Islet precursor cell (in vitro differentiated cells): ENCODE data around the gene MAN1C1.

Experiments
- DNase-seq: peaks from one replicate; pipeline ENCODE4 v3.0.0-alpha.2; 2018

Gene MAN1C1

DNA sequence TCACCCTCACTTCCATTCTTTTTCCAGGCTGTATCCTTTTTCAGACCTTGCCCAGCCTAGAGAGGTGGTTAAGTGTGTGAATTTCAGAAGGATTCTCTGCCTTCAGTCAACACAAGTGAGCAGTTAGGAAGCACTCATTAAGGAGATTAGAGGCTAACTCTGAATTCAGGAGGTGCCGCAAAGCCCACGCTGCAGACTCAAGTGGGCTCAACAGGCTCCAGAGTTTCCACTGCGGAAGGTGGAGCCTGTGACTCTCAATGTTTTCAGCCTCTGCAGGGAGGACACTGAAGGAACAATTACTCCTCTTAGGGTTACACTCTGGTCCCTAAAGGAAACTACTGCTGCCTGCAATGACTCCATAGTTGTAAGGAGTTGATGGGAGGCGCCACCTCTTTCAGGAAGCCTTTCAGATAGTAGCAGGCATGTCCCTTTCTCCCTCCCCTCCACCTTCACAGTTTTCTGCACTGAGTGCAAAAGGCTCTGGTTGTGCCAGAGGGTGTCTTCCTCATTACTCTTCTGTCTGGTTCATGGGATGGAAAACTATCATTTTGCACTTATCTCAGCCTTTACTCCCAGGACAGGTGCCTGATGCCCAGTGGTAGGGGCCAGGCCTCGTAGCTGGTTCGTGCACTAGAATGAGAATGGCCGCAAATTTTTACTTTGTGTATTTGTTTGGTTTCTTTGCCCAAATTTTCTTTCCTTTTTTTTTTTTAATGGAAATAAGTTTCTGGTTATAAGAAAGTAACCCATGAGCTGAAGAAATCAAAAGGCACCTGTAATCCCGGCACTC, 128.2 kb downstream of the MAN1C1 start:
- DNase-seq: no peak

DNA sequence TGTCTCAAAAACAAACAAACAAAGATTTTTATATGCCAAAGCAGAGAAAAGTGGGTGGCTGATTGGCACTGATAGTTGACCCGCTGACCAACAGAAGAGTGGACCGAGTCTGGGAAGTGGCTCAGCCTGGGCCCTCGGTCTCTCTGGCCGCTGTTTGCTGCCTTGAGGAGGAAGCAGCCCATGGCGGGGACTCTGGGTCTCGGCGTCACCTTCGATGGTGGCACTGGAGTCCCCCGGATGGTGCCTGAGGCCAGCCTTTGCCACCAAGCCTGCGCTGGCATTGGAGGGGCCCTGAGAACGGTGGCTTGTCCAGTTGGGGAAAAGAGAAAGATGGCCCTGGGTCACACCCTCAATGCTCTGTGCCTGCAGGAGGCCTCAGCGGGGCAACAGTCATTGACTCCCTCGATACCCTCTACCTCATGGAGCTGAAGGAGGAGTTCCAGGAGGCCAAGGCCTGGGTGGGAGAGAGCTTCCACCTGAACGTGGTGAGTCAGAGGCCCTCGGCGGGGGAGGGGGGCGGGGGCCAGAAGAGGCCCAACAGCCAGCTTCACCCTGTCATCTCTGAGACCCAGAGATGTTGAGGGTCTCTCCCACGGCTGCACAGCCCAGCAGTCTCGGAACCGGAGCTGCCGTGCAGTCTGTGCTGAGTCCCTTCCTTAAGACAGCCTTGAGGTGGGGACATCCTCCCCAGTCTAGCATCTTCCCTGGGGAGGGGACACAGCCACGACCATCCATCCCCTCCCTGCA, 129.9 kb downstream of the MAN1C1 start:
- no peak for DNase-seq

DNA sequence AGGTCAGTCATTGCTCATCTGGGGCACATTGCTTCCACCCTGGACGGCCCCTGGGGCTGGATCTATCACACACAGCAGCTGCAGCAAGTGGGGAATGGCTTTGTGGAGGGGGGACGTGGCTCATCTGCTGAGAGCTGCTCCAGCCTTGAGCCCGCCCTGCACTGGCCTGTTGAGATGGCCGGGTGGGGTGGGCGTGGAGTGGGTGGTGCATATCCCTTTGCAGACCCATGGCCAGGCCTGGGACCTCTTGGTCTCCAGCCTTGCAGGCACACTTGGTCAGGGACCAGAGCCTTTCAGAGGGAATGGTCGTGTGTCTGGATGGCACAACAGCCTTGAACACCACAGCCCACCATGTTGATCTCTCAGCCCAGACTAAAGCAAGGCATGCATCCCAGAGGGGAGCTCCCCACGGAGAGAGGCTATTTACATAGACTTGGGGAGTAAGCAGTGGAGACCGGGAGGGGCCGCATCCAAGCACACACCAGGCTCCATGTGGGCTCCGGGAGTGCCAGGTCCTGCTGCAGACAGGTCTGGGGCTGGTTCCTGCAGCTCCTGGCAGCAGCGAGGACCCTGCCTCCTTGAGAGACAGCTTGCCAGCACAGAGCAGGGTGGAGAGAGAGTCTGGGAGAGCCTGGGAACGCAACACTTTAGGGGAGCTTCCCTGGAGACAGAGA, 130.6 kb downstream of the MAN1C1 start:
- no peak for DNase-seq

DNA sequence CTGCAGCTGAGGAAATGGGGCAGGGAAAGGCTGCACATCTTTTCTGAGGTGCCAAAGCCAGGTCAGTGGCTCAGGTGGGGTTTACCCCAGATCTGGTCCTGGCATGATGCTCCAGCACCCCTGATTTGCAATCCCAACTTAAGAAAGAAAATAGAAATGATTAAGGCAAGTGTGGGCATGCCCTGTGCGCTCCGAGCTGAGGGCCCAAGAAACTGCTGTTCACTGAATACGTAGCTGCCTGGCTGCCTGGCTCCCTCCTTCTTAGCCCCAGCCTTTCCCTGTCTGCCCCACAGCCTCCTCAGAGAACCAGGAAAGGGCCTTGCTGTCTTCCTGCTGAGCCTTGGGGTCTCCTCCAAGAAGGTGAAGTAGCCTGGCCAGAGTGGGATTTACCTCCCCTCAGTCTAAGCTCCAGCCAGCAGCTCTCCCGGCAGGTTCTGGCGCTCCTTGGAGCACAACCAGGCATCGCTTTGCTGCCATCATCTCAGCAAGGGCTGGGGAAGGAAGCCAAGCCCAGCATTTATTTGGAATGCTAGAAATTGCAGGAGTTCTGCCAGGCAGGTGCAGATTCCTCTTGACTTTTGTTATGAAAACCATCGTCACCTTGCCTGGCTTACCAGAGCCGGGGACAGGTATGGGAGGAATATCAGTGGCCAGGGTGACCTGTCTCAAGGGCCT, 132.1 kb downstream of the MAN1C1 start:
- DNase-seq: no peak

DNA sequence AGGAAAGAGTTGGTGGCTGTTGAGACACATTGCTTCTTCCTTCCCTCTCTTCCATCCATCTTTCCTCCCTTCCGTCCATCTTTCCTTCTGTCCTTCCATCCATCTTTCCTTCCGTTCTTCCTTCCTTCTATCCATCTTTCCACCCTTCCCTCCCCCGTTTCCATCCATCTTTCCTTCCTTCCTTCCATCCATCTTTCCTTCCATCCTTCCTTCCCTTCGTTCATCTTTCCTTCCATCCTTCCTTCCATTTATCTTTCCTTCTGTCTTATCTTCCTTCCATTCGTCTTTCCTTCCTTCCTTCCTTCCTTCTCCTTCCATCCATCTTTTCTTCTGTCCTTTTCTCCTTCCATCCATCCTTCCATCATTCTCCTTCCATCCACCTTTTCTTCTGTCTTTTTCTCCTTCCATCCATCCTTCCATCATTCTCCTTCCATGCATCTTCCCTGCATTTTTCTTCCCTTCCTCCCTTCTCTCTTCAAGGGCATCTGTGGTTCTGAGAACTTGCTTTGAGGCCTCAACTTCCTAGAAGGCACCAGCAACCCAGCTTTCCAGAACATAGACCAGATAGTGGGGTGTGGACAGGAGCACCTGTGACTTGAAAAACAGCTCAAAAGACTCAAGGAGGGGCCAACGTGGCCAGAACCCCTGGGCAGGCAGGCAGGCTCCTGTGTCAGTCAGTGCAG, 134.5 kb downstream of the MAN1C1 start:
- DNase-seq: no peak

DNA sequence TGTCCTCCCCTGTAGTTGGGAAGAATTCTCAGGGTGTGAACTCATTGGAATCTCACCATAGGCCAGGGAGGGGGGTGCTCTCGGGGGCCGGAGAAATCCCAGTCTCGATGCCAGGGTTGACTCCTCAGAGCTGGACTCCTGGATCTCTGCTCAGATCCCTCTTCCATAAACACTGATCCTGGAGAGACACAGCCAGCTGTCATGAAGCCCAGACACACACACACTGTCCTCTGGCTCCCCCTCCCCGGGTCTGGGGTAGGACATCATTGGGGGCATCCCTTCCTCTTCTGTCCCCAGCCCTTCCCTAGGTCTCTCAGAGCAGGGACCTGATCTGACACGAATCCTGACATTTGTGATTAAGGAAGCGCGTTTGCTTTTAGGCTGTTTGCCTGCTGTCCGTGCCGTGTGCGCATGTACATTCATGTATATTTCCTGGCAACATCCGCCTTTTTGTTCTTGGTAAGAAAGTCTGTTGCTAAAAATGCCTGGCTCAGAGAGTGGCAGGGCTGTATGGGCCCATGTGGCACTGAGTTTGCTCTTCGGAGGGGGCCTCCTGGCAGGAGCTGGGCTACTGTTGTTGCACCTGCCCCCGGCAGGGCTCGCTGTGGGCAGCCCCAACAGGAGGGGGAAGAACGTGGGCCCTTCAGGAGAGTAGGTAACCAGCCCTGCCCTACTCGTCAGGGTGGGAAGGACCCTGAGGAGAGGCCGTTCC, 138.0 kb downstream of the MAN1C1 start:
- no peak for DNase-seq

DNA sequence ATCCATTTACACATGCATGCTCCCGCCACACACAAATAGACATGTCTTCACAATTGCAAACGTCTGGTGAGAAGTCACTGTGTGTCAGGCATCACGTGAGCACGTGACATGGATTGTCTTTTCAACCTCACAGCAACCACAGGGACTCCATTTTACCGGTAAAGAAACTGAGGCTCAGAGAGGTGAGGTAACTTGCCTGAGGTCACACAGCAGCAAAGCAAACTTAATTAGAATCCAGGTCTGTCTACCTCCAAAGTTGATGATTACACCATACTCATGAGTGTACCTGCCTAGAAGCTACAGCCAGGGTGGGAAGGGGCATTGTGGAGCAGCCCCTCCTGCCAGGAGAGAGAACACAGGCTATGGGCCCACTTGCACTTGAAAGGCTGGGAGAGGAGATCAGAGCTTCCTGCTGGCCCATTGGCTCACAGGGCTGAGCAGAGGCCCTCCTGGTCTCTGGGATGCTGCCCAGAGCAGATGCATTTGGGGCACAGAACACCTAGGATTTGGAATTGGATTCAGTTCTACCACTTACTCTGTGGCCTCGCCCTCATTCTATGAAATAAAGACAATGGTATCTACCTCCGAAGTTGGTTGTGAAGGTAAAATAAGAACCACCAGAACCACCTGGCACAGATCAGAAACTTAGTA, 139.0 kb downstream of the MAN1C1 start:
- DNase-seq: no peak

DNA sequence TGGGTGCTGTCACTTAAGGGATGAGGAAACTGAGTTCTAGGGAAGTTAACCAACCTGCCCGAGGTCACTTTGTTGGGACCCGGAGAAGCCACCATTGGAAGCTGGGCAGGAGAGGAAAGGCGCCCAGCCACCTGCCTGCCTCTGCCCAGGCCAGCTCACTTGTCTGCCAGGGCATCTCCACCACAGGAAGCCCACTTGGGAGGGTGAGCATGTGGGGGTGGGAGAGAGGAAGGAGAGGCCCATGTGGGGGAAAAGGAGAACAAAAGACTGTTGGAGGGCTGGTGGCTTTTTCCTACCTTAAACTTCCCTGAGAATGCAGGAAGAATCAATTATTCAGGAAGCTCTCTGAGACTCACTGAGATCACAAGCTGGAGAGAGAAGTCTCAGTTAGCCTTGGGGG, 139.6 kb downstream of the MAN1C1 start:
- DNase-seq: no peak

DNA sequence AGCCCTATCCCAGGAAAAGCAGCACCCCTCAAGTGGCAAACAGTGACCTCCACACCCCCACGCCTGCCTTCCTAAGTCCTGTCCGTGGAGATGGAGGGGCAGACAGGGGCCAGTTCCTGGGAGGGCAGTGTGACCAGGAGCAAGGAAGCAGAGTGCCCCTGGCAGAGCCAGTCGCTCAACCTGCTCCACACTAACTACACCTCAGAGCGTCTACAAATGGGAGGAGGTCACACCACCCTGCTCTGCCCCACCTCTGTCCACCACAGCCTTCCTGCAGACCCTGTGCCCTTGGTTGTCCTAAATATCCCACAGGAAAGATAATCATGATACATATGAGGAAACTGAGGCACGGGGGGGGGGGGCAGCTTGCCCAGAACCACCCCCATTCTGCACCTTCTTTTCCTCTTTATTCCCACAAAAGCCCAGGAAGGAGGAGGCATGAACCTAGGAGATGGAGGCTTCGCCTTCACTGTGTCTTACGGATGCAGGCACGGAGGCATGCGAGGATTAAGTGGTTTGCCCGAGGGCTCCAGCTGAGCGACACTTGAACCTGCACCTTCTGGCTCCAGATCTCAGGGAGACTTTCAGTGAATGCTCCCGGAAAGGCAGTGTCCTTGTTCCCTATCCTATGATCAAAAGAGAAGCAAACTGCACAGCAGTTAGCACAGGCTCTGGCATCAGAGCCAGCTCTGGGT, 140.7 kb downstream of the MAN1C1 start:
- no peak for DNase-seq

DNA sequence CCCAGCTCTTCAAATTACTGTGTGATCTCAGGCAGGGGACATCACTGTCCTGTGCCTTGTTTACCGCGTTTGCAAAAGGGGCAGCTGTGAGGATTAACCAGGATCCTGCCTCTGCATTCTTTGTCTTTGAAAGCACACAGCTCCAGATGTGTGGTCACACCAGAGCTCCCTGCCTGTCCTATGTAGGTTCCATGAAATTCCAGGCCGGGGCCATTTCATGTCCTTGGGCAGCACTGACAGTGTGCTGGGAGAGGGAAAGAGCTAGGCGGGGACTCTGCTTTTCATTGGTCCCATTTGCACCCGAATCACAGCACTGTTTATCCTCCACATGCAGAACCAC, 141.2 kb downstream of the MAN1C1 start:
- DNase-seq: no peak

DNA sequence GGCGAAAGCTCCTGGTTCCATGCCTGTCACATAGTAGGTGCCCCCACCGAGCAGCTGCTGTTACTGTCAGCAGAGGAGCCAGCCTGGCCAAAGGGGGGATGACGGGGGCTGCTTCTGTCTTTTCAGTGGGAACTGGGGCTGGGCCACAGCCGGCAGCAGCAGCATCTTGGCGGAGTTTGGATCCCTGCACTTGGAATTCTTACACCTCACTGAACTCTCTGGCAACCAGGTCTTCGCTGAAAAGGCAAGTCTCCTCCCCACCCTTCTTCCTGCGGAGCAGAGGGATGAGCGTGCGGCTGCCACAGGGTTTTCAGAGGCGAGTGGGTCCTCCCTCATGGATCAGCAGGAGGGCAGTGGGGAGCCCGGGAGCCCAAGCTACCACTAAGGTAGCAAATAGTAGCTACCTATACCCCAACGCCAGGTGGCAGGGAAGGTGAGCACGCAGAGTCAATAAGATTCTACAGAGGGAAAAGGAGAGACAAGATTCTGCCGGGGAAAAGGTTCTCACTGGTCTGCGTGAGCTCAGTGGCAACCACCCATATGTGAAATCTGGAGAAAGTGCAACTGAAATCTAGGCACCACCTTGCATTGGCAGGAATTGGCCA, 142.0 kb downstream of the MAN1C1 start:
- no peak for DNase-seq

DNA sequence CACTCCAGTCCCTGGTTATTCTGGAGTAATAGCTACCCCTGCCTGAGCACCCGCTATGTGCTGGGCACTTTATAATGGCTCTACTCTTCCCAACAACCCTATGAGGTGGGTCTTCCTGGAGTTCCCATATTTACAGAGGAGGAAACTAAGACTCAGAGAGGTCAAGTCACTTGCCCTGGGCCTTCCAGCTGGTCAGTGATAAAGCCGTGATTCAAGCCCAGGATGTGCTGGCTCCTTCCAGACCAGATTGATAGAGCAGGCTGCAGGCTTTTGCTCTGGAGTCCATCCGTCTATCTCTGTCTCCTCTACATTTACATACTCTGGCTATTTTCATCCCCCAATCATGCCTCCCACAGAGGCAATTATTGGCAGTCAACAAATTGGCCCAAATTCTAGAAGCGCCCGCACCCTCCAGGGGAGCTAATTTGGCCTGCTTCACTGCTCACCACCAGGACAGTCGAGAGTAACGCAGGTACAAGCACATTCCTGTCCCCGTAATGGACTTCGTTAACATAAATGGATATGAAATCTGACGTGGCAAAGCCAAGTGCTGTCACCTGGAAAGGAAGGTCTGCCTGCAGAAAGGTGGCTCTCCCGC, 143.6 kb downstream of the MAN1C1 start:
- DNase-seq: no peak

DNA sequence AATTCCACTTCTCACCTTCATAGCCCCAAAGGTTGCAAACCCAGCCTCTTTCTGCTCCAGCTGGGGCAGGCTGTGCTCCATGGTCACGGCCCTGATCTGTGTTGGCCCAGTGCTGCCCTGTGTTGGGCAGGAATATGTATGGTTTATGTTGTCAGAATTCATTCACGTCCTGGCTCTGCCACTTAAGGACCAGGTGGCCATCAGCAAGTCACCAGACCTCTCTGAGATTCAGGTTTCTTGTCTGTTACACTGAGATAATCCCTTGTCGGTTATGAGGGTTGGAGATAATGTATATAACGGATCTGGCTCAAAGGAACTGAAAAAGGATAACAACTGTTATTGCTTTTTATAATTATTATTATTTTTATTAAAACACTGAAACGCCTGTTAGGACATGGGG, 144.3 kb downstream of the MAN1C1 start:
- no peak for DNase-seq

DNA sequence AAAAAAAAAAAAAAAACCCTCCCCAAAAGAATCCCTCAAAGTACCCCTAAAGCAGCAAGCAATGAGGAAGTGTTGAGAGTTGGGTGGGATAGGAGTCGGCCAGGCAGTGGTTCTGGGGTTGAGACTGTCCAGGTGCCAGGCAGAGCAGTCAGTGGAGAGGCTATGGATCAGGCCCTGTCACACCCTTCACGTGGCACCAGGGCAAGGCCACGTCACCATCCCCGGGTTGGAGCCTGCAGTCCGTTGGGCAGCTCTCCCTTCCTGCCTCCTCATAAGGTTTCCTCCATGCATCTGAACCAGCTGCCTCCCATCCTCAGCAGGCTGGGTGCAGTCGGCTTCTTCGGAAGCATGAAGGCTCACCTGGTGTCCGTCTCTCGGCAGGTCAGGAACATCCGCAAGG, 146.9 kb downstream of the MAN1C1 start:
- DNase-seq: no peak

DNA sequence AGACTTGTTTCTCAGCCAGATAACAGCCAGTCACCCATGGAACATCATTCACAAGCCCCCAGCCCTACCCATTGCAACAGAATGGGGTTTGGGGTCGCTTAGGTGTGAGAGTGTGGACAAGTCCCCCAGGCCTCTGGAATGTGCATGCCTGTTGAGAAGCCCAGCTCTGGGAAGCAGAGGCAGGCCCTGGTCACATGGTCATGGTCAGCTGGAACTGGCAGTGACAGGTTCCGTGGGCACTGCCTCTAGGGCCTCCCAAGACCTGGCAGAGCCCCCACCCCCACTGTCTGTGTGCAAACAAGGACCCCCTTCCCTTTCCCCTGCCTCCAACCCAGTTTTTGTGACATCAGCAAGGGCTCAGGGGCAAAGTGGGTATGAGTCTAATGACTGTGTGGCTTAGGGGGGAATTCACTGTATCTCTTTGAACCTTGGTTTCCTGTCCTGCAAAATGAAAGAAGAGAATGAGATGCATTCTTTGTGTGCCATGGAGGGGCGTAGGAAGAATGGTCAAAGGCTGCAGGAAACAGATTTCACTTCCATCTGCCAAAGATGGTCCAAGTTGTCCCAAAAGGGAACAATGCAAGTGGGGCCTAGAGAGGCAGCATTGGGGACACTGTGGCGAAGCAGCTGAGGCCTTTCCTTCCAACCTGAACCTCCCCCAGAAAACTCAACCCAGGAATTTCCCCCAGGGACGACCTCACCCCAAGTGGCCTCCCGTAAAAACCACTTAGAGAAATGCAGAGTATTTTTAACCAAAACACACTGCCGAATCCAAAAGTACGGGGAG, 148.7 kb downstream of the MAN1C1 start:
- no peak for DNase-seq

DNA sequence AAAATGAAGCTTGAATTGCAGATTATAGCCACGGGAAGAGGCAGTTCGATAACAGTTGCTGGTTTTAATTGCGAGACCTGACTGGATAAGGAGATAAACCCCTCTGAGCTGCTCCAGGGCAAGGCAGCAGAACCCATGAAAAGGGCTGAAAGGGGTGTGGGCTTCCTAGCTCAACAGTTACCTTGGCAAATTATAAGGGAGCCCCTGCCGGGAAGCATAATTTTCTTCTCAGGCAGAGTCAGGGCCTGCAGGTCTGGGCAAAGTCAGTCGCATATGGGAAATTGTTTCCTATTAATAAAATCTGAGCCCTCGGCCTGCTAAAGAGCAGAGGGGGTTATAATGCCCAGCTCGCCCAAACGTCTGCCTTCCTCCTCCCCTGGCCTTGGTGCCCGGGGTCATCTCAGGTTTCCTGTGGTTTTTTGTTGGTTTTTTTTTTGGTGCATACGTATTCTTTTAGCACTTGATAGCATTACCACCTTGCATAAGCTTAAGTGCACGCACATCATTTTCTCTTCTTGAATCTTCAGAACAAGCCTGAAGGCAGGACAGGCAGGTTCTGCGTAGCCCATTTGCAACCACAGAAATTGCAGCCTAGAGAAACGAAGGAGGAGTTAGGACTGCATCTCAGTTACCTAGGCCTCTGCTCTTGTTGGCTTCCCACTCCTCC, 149.5 kb downstream of the MAN1C1 start:
- DNase-seq: no peak

DNA sequence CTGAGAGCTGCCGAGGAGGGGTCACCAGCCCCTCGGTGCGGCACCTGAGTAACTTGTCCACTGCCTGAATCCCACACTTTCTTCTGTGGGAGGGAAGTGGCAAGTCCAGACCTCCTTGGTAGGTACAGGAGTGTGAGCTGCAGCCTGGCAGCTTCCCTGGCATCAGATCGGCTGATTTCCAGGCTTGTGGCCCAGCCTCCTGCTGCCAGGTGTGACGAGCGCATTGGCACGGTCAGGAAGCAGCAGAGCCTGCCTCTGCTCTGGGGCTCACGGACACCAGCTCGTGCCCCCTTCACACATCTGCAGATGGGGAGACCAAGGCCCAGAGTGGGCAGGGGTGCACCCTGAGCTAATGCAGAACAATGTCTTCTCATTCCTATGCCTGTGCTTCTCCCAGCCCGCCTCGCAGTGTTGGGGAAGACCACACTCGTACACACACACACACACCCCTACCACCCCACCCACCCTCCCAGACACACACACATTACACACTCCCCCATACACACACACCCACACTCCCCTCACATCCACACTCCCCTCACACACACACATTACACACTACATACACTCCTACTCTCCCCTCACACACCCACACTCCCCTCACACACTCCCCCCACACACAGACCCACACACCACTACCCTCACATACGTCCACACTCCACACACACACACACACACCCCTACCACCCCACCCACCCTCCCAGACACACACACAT, 150.3 kb downstream of the MAN1C1 start:
- no peak for DNase-seq

DNA sequence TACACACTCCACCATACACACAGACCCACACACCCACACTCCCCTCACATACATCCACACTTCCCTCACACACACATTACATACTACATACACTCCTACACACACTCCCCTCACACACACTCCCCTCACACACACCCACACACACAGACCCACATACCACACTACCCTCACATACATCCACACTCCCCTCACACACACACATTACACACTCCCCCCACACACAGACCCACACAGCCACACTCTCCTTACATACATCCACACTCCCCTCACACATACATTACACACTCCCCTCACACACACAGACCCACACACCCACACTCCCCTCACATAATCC, 150.8 kb downstream of the MAN1C1 start:
- no peak for DNase-seq
